HEK293 (cell line): ENCODE results near the gene OVCH2.

Experiments used
- CTCF ChIA-PET: fragments of 350-600 bp; formaldehyde crosslinking; extraction: SDS; loops from one replicate; lab custom pipeline; 2021; ENCODE audit warnings: antibody characterized with exemption; lab: Yijun Ruan, JAX
- POLR2A ChIA-PET: fragments of 300-600 bp; formaldehyde crosslinking; extraction: SDS; loops from one replicate; lab custom pipeline; 2020; ENCODE audit warnings: antibody characterized with exemption, inconsistent platforms; lab: Yijun Ruan, JAX
- H3K27ac ChIP-seq: fragments of 200-500 bp; sonication (Bioruptor generic); 2 replicates; pipeline ENCODE4 v1.5.1; 2014; ENCODE audit warnings: low read depth, low read length, control low read depth, inconsistent platforms; ENCODE audit errors: extremely low read depth
- H3K36me3 ChIP-seq, 2 experiments: fragments of 200-500 bp in 1 of 2; sonication (Bioruptor generic) in 1 of 2; 1 replicate in 1 of 2; 2 replicates in 1 of 2; pipeline ENCODE4 v1.5.1; 2014 to 2017; ENCODE audit warnings: inconsistent platforms in 2 of 2, low read length in 2 of 2; ENCODE audit not compliant: control insufficient read depth in 2 of 2, insufficient read depth in 1 of 2
- H3K4me1 ChIP-seq: fragments of 200-500 bp; sonication (Bioruptor generic); 2 replicates; pipeline ENCODE4 v1.5.1; 2014; ENCODE audit warnings: mild to moderate bottlenecking, low read length, inconsistent platforms; ENCODE audit not compliant: control insufficient read depth, insufficient read depth
- H3K4me3 ChIP-seq: 2 replicates; pipeline ENCODE4 v1.5.1; 2011; ENCODE audit warnings: low read depth, mild to moderate bottlenecking, control low read depth, low read length, moderate library complexity
- H3K9me3 ChIP-seq: fragments of 200-500 bp; sonication (Bioruptor generic); 2 replicates; pipeline ENCODE4 v1.5.1; 2014; ENCODE audit warnings: low read depth, low read length, inconsistent platforms; ENCODE audit not compliant: control insufficient read depth, insufficient read depth
- BCL6B ChIP-seq: fragments of 450-650 bp; formaldehyde crosslinking; IDR thresholded peaks from 2 replicates; pipeline ENCODE4 v1.5.1; 2017; ENCODE audit warnings: missing biosample characterization, missing genetic modification characterization
- GLI4 ChIP-seq: fragments of 450-650 bp; formaldehyde crosslinking; IDR thresholded peaks from 2 replicates; pipeline ENCODE4 v1.5.1; 2016; ENCODE audit warnings: missing biosample characterization, missing genetic modification characterization
- IKZF3 ChIP-seq: fragments of 450-650 bp; IDR thresholded peaks from 2 replicates; pipeline ENCODE4 v1.5.0; 2018; ENCODE audit warnings: missing biosample characterization, mild to moderate bottlenecking, missing genetic modification characterization, moderate library complexity
- KLF16 ChIP-seq: fragments of 450-650 bp; formaldehyde crosslinking; IDR thresholded peaks from 2 replicates; pipeline ENCODE4 v1.5.1; 2017; ENCODE audit warnings: missing biosample characterization, missing genetic modification characterization
- KLF7 ChIP-seq: fragments of 450-650 bp; formaldehyde crosslinking; IDR thresholded peaks from 2 replicates; pipeline ENCODE4 v1.5.1; 2016; ENCODE audit warnings: missing biosample characterization, missing genetic modification characterization, borderline replicate concordance
- OSR2 ChIP-seq: fragments of 450-650 bp; formaldehyde crosslinking; IDR thresholded peaks from 2 replicates; pipeline ENCODE4 v1.5.1; 2016; ENCODE audit warnings: missing biosample characterization, missing genetic modification characterization
- PRDM2 ChIP-seq: fragments of 450-650 bp; formaldehyde crosslinking; IDR thresholded peaks from 2 replicates; pipeline ENCODE4 v1.5.1; 2016; ENCODE audit warnings: missing biosample characterization, missing genetic modification characterization, borderline replicate concordance
- PRDM4 ChIP-seq: fragments of 450-650 bp; formaldehyde crosslinking; IDR thresholded peaks from 2 replicates; pipeline ENCODE4 v1.5.1; 2017; ENCODE audit warnings: missing biosample characterization, missing genetic modification characterization
- TCF7L2 ChIP-seq: IDR thresholded peaks from 2 replicates; pipeline ENCODE4 v1.6.1; 2011; ENCODE audit warnings: low read depth, mild to moderate bottlenecking, inconsistent platforms, low read length, moderate library complexity, borderline replicate concordance
- TRIM28 ChIP-seq: IDR thresholded peaks from 2 replicates; pipeline ENCODE4 v1.6.1; 2011; ENCODE audit warnings: low read length, control low read depth, borderline replicate concordance
- YY1 ChIP-seq: fragments of 450-650 bp; formaldehyde crosslinking; IDR thresholded peaks from 2 replicates; pipeline ENCODE4 v1.5.1; 2018; ENCODE audit warnings: missing biosample characterization, missing genetic modification characterization
- ZNF10 ChIP-seq: fragments of 450-650 bp; formaldehyde crosslinking; IDR thresholded peaks from 2 replicates; pipeline ENCODE4 v1.5.1; 2017; ENCODE audit warnings: missing biosample characterization, missing genetic modification characterization
- ZNF157 ChIP-seq: fragments of 450-650 bp; formaldehyde crosslinking; IDR thresholded peaks from 2 replicates; pipeline ENCODE4 v1.5.1; 2016; ENCODE audit warnings: missing biosample characterization, missing genetic modification characterization
- ZNF184 ChIP-seq: fragments of 450-650 bp; IDR thresholded peaks from 2 replicates; pipeline ENCODE4 v1.5.1; 2018; ENCODE audit warnings: missing biosample characterization, mild to moderate bottlenecking, missing genetic modification characterization
- ZNF302 ChIP-seq: fragments of 450-650 bp; formaldehyde crosslinking; IDR thresholded peaks from 2 replicates; pipeline ENCODE4 v1.5.1; 2016; ENCODE audit warnings: missing biosample characterization, missing genetic modification characterization, low read depth
- ZNF366 ChIP-seq: fragments of 450-650 bp; formaldehyde crosslinking; conservative IDR thresholded peaks from 2 replicates; pipeline ENCODE4 v1.5.1; 2016; ENCODE audit warnings: missing biosample characterization, missing genetic modification characterization
- ZNF391 ChIP-seq: fragments of 450-650 bp; formaldehyde crosslinking; IDR thresholded peaks from 2 replicates; pipeline ENCODE4 v1.5.1; 2016; ENCODE audit warnings: low read depth, missing biosample characterization, missing genetic modification characterization, borderline replicate concordance
- ZNF510 ChIP-seq: fragments of 450-650 bp; formaldehyde crosslinking; IDR thresholded peaks from 2 replicates; pipeline ENCODE4 v1.5.1; 2018; ENCODE audit warnings: mild to moderate bottlenecking, missing genetic modification characterization, missing biosample characterization; ENCODE audit not compliant: insufficient replicate concordance
- ZNF548 ChIP-seq: fragments of 450-650 bp; formaldehyde crosslinking; IDR thresholded peaks from 2 replicates; pipeline ENCODE4 v1.5.1; 2016; ENCODE audit warnings: missing biosample characterization, missing genetic modification characterization
- ZNF555 ChIP-seq: fragments of 450-650 bp; formaldehyde crosslinking; conservative IDR thresholded peaks from 2 replicates; pipeline ENCODE4 v1.5.1; 2017; ENCODE audit warnings: missing biosample characterization, mild to moderate bottlenecking, missing genetic modification characterization, inconsistent platforms
- ZNF561 ChIP-seq: fragments of 450-650 bp; IDR thresholded peaks from 2 replicates; pipeline ENCODE4 v1.5.1; 2018; ENCODE audit warnings: missing biosample characterization, missing genetic modification characterization, borderline replicate concordance
- ZNF707 ChIP-seq: fragments of 450-650 bp; formaldehyde crosslinking; IDR thresholded peaks from 2 replicates; pipeline ENCODE4 v1.5.1; 2016; ENCODE audit warnings: missing biosample characterization, missing genetic modification characterization
- ZNF837 ChIP-seq: fragments of 450-650 bp; formaldehyde crosslinking; IDR thresholded peaks from 2 replicates; pipeline ENCODE4 v1.5.1; 2016; ENCODE audit warnings: missing biosample characterization, missing genetic modification characterization
- ZSCAN23 ChIP-seq: fragments of 450-650 bp; formaldehyde crosslinking; IDR thresholded peaks from 2 replicates; pipeline ENCODE4 v1.5.1; 2016; ENCODE audit warnings: missing biosample characterization, missing genetic modification characterization
- ZSCAN30 ChIP-seq: fragments of 450-650 bp; IDR thresholded peaks from 2 replicates; pipeline ENCODE4 v1.5.1; 2018; ENCODE audit warnings: missing biosample characterization, mild to moderate bottlenecking, missing genetic modification characterization, moderate library complexity
- TF ChIP-seq, protein P1 (sequence below): fragments of 450-650 bp; formaldehyde crosslinking; IDR thresholded peaks from 2 replicates; pipeline ENCODE4; 2016; ENCODE audit warnings: missing biosample characterization, missing genetic modification characterization

Gene OVCH2

GRCh38 chr11:7690648-7691047 is 15.6 kb downstream of the OVCH2 start (continued):
- TF ChIP-seq ZSCAN23 (tag by site-specific recombination) (0 out of 2 replicates have a peak, but pooled peaks have one; percentile 40), BCL6B (no peak), TCF7L2 (peak; percentile 43; the same call in 1 of the 2 replicates), IKZF3 (tag by site-specific recombination) (peak; percentile 34; the same call in 1 of the 2 replicates), ZNF391 (tag by site-specific recombination) (peak; percentile 80; the same call in 1 of the 2 replicates), ZNF184 (tag by site-specific recombination) (peak; percentile 33; the same call in 1 of the 2 replicates), ZNF837 (tag by site-specific recombination) (no peak), ZSCAN30 (tag by site-specific recombination) (peak; percentile 65; the same call in 1 of the 2 replicates), YY1 (peak; percentile 43; the same call in 1 of the 2 replicates), ZNF366 (tag by site-specific recombination) (0 out of 2 replicates have a peak, but pooled peaks have one; percentile 20), KLF16 (tag by site-specific recombination) (0 out of 2 replicates have a peak, but pooled peaks have one; percentile 26), ZNF707 (tag by site-specific recombination) (no peak), PRDM4 (tag by site-specific recombination) (peak; percentile 76), ZNF561 (tag by site-specific recombination) (peak; percentile 51; the same call in 1 of the 2 replicates), ZNF555 (tag by site-specific recombination) (peak; percentile 14; the same call in 1 of the 2 replicates), OSR2 (tag by site-specific recombination) (peak; percentile 46; the same call in 1 of the 2 replicates), ZNF10 (peak; percentile 54; the same call in 1 of the 2 replicates)
- TF ChIP-seq, protein P1, sequence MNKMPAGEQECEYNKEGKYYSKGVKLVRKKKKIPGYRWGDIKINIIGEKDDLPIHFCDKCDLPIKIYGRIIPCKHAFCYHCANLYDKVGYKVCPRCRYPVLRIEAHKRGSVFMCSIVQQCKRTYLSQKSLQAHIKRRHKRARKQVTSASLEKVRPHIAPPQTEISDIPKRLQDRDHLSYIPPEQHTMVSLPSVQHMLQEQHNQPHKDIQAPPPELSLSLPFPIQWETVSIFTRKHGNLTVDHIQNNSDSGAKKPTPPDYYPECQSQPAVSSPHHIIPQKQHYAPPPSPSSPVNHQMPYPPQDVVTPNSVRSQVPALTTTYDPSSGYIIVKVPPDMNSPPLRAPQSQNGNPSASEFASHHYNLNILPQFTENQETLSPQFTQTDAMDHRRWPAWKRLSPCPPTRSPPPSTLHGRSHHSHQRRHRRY, result no peak

DNA sequence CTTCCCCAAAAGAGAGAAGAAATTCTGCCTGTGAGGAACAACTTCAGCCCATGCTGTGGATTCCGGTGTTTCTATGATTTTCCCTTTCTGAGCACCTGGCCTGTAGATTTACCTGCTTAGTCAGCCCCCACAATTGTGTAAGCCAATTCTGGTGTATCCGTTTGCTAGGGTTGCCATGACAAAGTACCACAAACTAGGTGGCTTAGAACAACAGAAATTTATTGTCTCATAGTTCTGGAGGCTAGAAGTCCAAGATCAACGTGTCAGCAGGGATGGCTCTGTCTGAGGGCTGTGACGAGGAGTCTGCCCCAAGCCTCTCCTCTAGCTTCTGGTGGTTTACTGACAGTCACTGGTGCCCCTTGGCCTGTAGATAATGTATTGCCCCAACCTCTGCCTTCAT is 17.0 kb downstream of the OVCH2 start:
- no peaks in the 10 kb centered on the region for H3K9me3 ChIP-seq
- H3K4me1 ChIP-seq, result no peaks in the 10 kb centered on the region; the same call in none of the 2 replicates
- ChIA-PET CTCF (interaction anchor here (0.7 to 5.7 kb wide), 6 partner anchors 23 to 1252 kb away, joined by 3 to 36 read pairs (median 12); no protein-coding TSS in a partner anchor), POLR2A (no interaction called here)
- H3K4me3 ChIP-seq, result no peak overlapping the region
- H3K36me3 ChIP-seq, result no peaks in the 10 kb centered on the region
- H3K27ac ChIP-seq, result no peak overlapping the region
- no peak for TF ChIP-seq TRIM28
- TF ChIP-seq ZNF302 (tag by site-specific recombination), result no peak
- no peak for TF ChIP-seq GLI4 (tag by site-specific recombination)
- no peak for TF ChIP-seq KLF7
- no peak for TF ChIP-seq ZNF510 (tag by site-specific recombination)
- peak; percentile 72 for TF ChIP-seq ZNF548 (tag by site-specific recombination)
- TF ChIP-seq ZNF157 (tag by site-specific recombination), result peak; percentile 89
- no peak for TF ChIP-seq PRDM2 (tag by site-specific recombination)
